Measurements from ENCODE around the gene GATA2. TPM values are rescaled to one million over a fixed set of nuclear protein-coding genes. Genes with fewer than 3 reads are reported as not detected.

Gene GATA2
- total and polyA plus RNA-seq, 2 of the 13 experiments (the other 11 are each of a cell fraction or from before 2014, with no cell fraction given): 3.5 to 6.2 TPM

GRCh38 chr3:128483657-128484403 lies 9.2 kb downstream of the GATA2 start:
- CTCF ChIA-PET (ENCODE audit: low intra/inter-chr PET ratio, low total read pairs): no interaction called here
- no peak for DNase-seq (ENCODE audit: low spot score)
- no peaks in the 10 kb centered on the region; the same call in 1 of the 2 replicates for H4K20me1 ChIP-seq (ENCODE audit: insufficient read depth, low read length)
- POLR2A ChIA-PET: no interaction called here
- H3K4me2 ChIP-seq (ENCODE audit: low read depth, low read length): no peak overlapping the region
- no peak overlapping the region for H2AFZ ChIP-seq (ENCODE audit: low read length)
- peaks cover 16% of the 10 kb centered on the region for H3K4me1 ChIP-seq (ENCODE audit: insufficient read depth, low read length)
- no peak for ATAC-seq
- H3K27ac ChIP-seq (ENCODE audit: extremely low read length, insufficient read depth, low read length): no peak overlapping the region
- BruUV-seq (replicated peaks): no TSS peak
- H3K27me3 ChIP-seq (ENCODE audit: control insufficient read depth in 1 of 2, insufficient read depth in 2 of 2, low read length in 2 of 2): no peaks in the 10 kb centered on the region
- peaks cover 6 to 47% of the 10 kb centered on the region in 2 experiments; a peak in 3 of 5 replicates for H3K36me3 ChIP-seq (replicated peaks in 1 of 2; ENCODE audit: control insufficient read depth in 1 of 2, insufficient read depth in 2 of 2, low read length in 2 of 2)
- peaks cover 5% of the 10 kb centered on the region for H3K79me2 ChIP-seq (ENCODE audit: insufficient read depth, low read length)
- no peak for FAIRE-seq
- no peak overlapping the region for H3K4me3 ChIP-seq (replicated peaks in 1 of 3; ENCODE audit: insufficient read depth in 1 of 3, low read depth in 2 of 3, low read length in 3 of 3)
- H3K9me3 ChIP-seq (ENCODE audit: low read length): no peaks in the 10 kb centered on the region
- in situ Hi-C loops (cut with HindIII; ENCODE audit: extremely low pct_ligation_motif_present, low pct_unique_long_range_greater_than_20kb) (no loop called here), intact Hi-C loops (cut with micrococcal nuclease; ENCODE audit: unreplicated experiment) (no loop called here)
- TF ChIP-seq ZNF276 (CRISPR knock-in tag; IDR thresholded peaks at IDR 0.05; ENCODE audit: low read depth): no peak
- TF ChIP-seq ZNF598 (CRISPR knock-in tag; IDR thresholded peaks at IDR 0.05; ENCODE audit: borderline replicate concordance): no peak
- peak; percentile 68 for TF ChIP-seq AGO1 (IDR thresholded peaks at IDR 0.05; ENCODE audit: low read depth, low read length, poor library complexity, severe bottlenecking)
- no peak for TF ChIP-seq ZNF30 (CRISPR knock-in tag; IDR thresholded peaks at IDR 0.05)
- no peak for TF ChIP-seq XRCC5 (optimal IDR thresholded peaks at IDR 0.05; ENCODE audit: low read length)
- no peak for TF ChIP-seq ZNF878 (CRISPR knock-in tag; IDR thresholded peaks at IDR 0.05)
- H3K9ac ChIP-seq (ENCODE audit: insufficient read depth, low read depth, low read length): no peak overlapping the region
- 90% methylated on average over 25 of the region's 26 CpGs for WGBS (ENCODE audit: low lambda C conversion rate)
